GM19452 (cell line): ENCODE data around the gene ENTPD1.
"Not testable (repeated sequence)": the region's sequence is repeated elsewhere in the genome, so short reads cannot be mapped to it uniquely, and the experiment has no call there.

Experiments used
- ATAC-seq: cut with Tn5 transposase; IDR thresholded peaks from one replicate; pipeline ENCODE4 v1.9.1; 2021; ENCODE audit not compliant: unreplicated experiment

ENTPD1 gene

GRCh38 chr10:95756809-95757684 lies 1.1 kb downstream of the ENTPD1 start:
- no peak for ATAC-seq

GRCh38 chr10:95758351-95759025 lies 2.5 kb downstream of the ENTPD1 start:
- ATAC-seq, result peak; percentile 55

GRCh38 chr10:95759233-95759826 lies 3.4 kb downstream of the ENTPD1 start:
- no peak for ATAC-seq

- ATAC-seq, result no peak
Measured at GRCh38 chr10:95761939-95762492, 6.1 kb downstream of the ENTPD1 start.

- peak; percentile 77 for ATAC-seq
Measured at GRCh38 chr10:95767884-95768556, 12.1 kb downstream of the ENTPD1 start.

- no peak for ATAC-seq
Measured at GRCh38 chr10:95770084-95770720, 14.2 kb downstream of the ENTPD1 start.

- ATAC-seq, result not testable (repeated sequence)
Measured at GRCh38 chr10:95773454-95773853, 17.5 kb downstream of the ENTPD1 start.

GRCh38 chr10:95777638-95778037 lies 21.7 kb downstream of the ENTPD1 start:
- not testable (repeated sequence) for ATAC-seq

GRCh38 chr10:95782318-95782717 lies 26.4 kb downstream of the ENTPD1 start:
- no peak for ATAC-seq

- ATAC-seq, result peak; percentile 51
Measured at GRCh38 chr10:95783741-95784140, 27.8 kb downstream of the ENTPD1 start.

- peak; percentile 20 for ATAC-seq
Measured at GRCh38 chr10:95784279-95784913, 28.4 kb downstream of the ENTPD1 start.

GRCh38 chr10:95785317-95785716 lies 29.4 kb downstream of the ENTPD1 start:
- ATAC-seq, result peak; percentile 39

- ATAC-seq, result no peak
Measured at GRCh38 chr10:95785942-95786669, 30.1 kb downstream of the ENTPD1 start.

GRCh38 chr10:95787447-95787846 lies 31.5 kb downstream of the ENTPD1 start:
- ATAC-seq, result no peak

GRCh38 chr10:95788830-95789229 lies 32.9 kb downstream of the ENTPD1 start:
- no peak for ATAC-seq

- ATAC-seq, result no peak
Measured at GRCh38 chr10:95789902-95790301, 33.9 kb downstream of the ENTPD1 start.

GRCh38 chr10:95790982-95791381 lies 35.0 kb downstream of the ENTPD1 start:
- peak; percentile 43 for ATAC-seq

- ATAC-seq, result peak; percentile 33
Measured at GRCh38 chr10:95791425-95791979, 35.5 kb downstream of the ENTPD1 start.

- ATAC-seq, result no peak
Measured at GRCh38 chr10:95792211-95792780, 36.3 kb downstream of the ENTPD1 start.
